ENCODE data around the gene RBP3. TPM values are rescaled to one million over a fixed set of nuclear protein-coding genes. Genes with fewer than 3 reads are reported as not detected.
A peak's percentile ranks its signal among the peaks of the same experiment; 100 is the strongest.
"Not testable (repeated sequence)": the region's sequence is repeated elsewhere in the genome, so short reads cannot be mapped to it uniquely, and the experiment has no call there.

RBP3 gene
- total RNA-seq, 2 donors from 2014 or later, result not detected

- ATAC-seq (ENCODE audit: insufficient number of reproducible peaks, low FRiP score, low read depth) (no peak), DNase-seq (ENCODE audit: low spot score) (no peak)
- Histone ChIP-seq H3K27me3 (replicated peaks; ENCODE audit: insufficient read depth) (no peaks in the 10 kb centered on the region), H3K27ac (no peak overlapping the region), H3K36me3 (no peaks in the 10 kb centered on the region), H3K4me3 (no peak overlapping the region), H3K9me3 (no peaks in the 10 kb centered on the region), H3K4me1 (ENCODE audit: control insufficient read depth in 1 of 2, low read depth in 2 of 2) (peaks cover 0 to 3% of the 10 kb centered on the region in 2 donors)
- TF ChIP-seq CTCF (IDR thresholded peaks at IDR 0.05), result no peak
These were observed 33.5 kb downstream of the RBP3 start for GRCh38 chr10:47381427-47382379.

- no peak for DNase-seq (ENCODE audit: low spot score)
- no peak for TF ChIP-seq CTCF (IDR thresholded peaks at IDR 0.05)
- H3K9me3 ChIP-seq, result no peaks in the 10 kb centered on the region
- H3K4me3 ChIP-seq, result peak overlapping the region; percentile 97
- H3K27me3 ChIP-seq (replicated peaks; ENCODE audit: insufficient read depth), result no peaks in the 10 kb centered on the region
- H3K27ac ChIP-seq, result no peak overlapping the region
- peaks cover 0 to 3% of the 10 kb centered on the region in 2 donors for H3K4me1 ChIP-seq (ENCODE audit: control insufficient read depth in 1 of 2, low read depth in 2 of 2)
- H3K36me3 ChIP-seq, result no peaks in the 10 kb centered on the region
- no peak for ATAC-seq (ENCODE audit: insufficient number of reproducible peaks, low FRiP score, low read depth)
These were observed 35.3 kb downstream of the RBP3 start for GRCh38 chr10:47383261-47384147.

- Histone ChIP-seq H3K4me3 (peak within 1 kb of the TSS; percentile 97), H3K36me3 (no peaks in the 10 kb centered on the region), H3K27me3 (replicated peaks; ENCODE audit: insufficient read depth) (no peaks in the 10 kb centered on the region), H3K4me1 (ENCODE audit: control insufficient read depth in 1 of 2, low read depth in 2 of 2) (peaks cover 0 to 3% of the 10 kb centered on the region in 2 donors), H3K9me3 (no peaks in the 10 kb centered on the region), H3K27ac (peak within 1 kb of the TSS; percentile 23 to 70)
- peak; percentile 66 for ATAC-seq (ENCODE audit: insufficient number of reproducible peaks, low FRiP score, low read depth)
- no peak for TF ChIP-seq CTCF (IDR thresholded peaks at IDR 0.05)
- peak; percentile 13 for DNase-seq (ENCODE audit: low spot score)
These were observed 36.2 kb downstream of the RBP3 start, which contains the start of gene ZNF488 for GRCh38 chr10:47384148-47384921. Gene ZNF488 (minus strand): TSS chr10:47384293. CDS start chr10:47368829, 15,464 bp downstream.

GRCh38 chr10:47386104-47386503 is 37.9 kb downstream of the RBP3 start:
- DNase-seq (ENCODE audit: low spot score); ATAC-seq (ENCODE audit: insufficient number of reproducible peaks, low FRiP score, low read depth): not testable (repeated sequence)

GRCh38 chr10:47388879-47389278 is 40.7 kb downstream of the RBP3 start:
- ATAC-seq (ENCODE audit: insufficient number of reproducible peaks, low FRiP score, low read depth), result no peak
- TF ChIP-seq CTCF (IDR thresholded peaks at IDR 0.05), result no peak
- Histone ChIP-seq H3K27me3 (replicated peaks; ENCODE audit: insufficient read depth) (no peaks in the 10 kb centered on the region), H3K27ac (no peak overlapping the region), H3K4me1 (ENCODE audit: control insufficient read depth in 1 of 2, low read depth in 2 of 2) (peaks cover 0 to 3% of the 10 kb centered on the region in 2 donors), H3K36me3 (no peaks in the 10 kb centered on the region), H3K9me3 (no peaks in the 10 kb centered on the region), H3K4me3 (no peak overlapping the region)
- DNase-seq (ENCODE audit: low spot score), result no peak

More at GRCh38 chr10:47386104-47386503, 37.9 kb downstream of the RBP3 start:
- H3K4me1 ChIP-seq (ENCODE audit: control insufficient read depth in 1 of 2, low read depth in 2 of 2); H3K27me3 ChIP-seq (replicated peaks; ENCODE audit: insufficient read depth); H3K36me3 ChIP-seq; H3K9me3 ChIP-seq; H3K27ac ChIP-seq; H3K4me3 ChIP-seq: not testable (repeated sequence)

All from thoracic aorta (tissue), 2 donors.